Mucosa of gallbladder (tissue), 1 donor: ENCODE data around the gene SLC1A1. TPM values are rescaled to one million over a fixed set of nuclear protein-coding genes. Genes with fewer than 3 reads are reported as not detected.

Experiments used
- DNase-seq: peaks from one replicate; pipeline ENCODE4 v3.0.0-alpha.2; 2020; ENCODE audit warnings: low spot score
- total RNA-seq: library from RNA; stranded (reverse); gene quantifications from one replicate; pipeline ENCODE4 v1.2.1, GENCODE V29; 2021
- donor health status: DM: no; HTN: no; CAD: no.

SLC1A1 gene
- total RNA-seq, 1 donor from 2014 or later = 109 TPM

- no peak for DNase-seq
These were observed 128.4 kb downstream of the SLC1A1 start for GRCh38 chr9:4618700-4619099.

GRCh38 chr9:4620057-4620765, 129.9 kb downstream of the SLC1A1 start:
- no peak for DNase-seq

- no peak for DNase-seq
These were observed 130.8 kb downstream of the SLC1A1 start for GRCh38 chr9:4620881-4621555.

GRCh38 chr9:4622016-4622415, 131.7 kb downstream of the SLC1A1 start:
- no peak for DNase-seq

GRCh38 chr9:4630836-4631235, 140.6 kb downstream of the SLC1A1 start:
- no peak for DNase-seq

Other genes starting within 250 kb of the SLC1A1 start
- 120 TPM for gene GLIS3, start 190.4 kb upstream of the SLC1A1 start, total RNA-seq
- 9.2 TPM for gene PLPP6, start 171.8 kb downstream of the SLC1A1 start, total RNA-seq
- gene SPATA6L, start 176.0 kb downstream of the SLC1A1 start, total RNA-seq = 25.0 TPM
- 24.9 TPM for gene CDC37L1, start 189.1 kb downstream of the SLC1A1 start, total RNA-seq